ENCODE measurements around the gene CDKN2D. TPM values are rescaled to one million over a fixed set of nuclear protein-coding genes. Genes with fewer than 3 reads are reported as not detected.

Gene CDKN2D
- total and polyA plus RNA-seq, 2 of the 8 experiments (the other 6 are each of a cell fraction or from before 2014, with no cell fraction given): 3.0 to 4.0 TPM

GRCh38 chr19:10525636-10526035, 43.1 kb downstream of the CDKN2D start (continued):
- TF ChIP-seq TAF1 (IDR thresholded peaks at IDR 0.05; ENCODE audit: low read depth, low read length): no peak

Data from H1 (cell line).